ENCODE results near the gene ZNF74. TPM values are rescaled to one million over a fixed set of nuclear protein-coding genes. Genes with fewer than 3 reads are reported as not detected.
"Not testable (repeated sequence)": the region's sequence is repeated elsewhere in the genome, so short reads cannot be mapped to it uniquely, and the experiment has no call there.

Gene ZNF74
- total RNA-seq, 4 donors from 2014 or later, result 8.2 to 32.0 (median 10.8) TPM

- no peak overlapping the region for H3K27ac ChIP-seq
- no peaks in the 10 kb centered on the region for H3K36me3 ChIP-seq
- no peaks in the 10 kb centered on the region for H3K9me3 ChIP-seq
- intact Hi-C loops (cut with DNase I; ENCODE audit: low total_unique reads), result no loop called here
- no peaks in the 10 kb centered on the region for H3K27me3 ChIP-seq
- no peak overlapping the region for H3K4me3 ChIP-seq
- TF ChIP-seq POLR2A (IDR thresholded peaks at IDR 0.05), result no peak
- no peak for TF ChIP-seq CTCF (IDR thresholded peaks at IDR 0.05)
- no peak for DNase-seq
- no peaks in the 10 kb centered on the region for H3K4me1 ChIP-seq
Measured at GRCh38 chr22:20405931-20406685, 12.2 kb downstream of the ZNF74 start.

GRCh38 chr22:20406686-20407408, 12.9 kb downstream of the ZNF74 start:
- no peaks in the 10 kb centered on the region for H3K27me3 ChIP-seq
- no peak for DNase-seq
- H3K36me3 ChIP-seq, result no peaks in the 10 kb centered on the region
- no peaks in the 10 kb centered on the region for H3K9me3 ChIP-seq
- no peak for TF ChIP-seq CTCF (IDR thresholded peaks at IDR 0.05)
- TF ChIP-seq POLR2A (IDR thresholded peaks at IDR 0.05), result no peak
- H3K4me3 ChIP-seq, result no peak overlapping the region
- H3K4me1 ChIP-seq, result no peaks in the 10 kb centered on the region
- intact Hi-C loops (cut with DNase I; ENCODE audit: low total_unique reads), result no loop called here
- no peak overlapping the region for H3K27ac ChIP-seq

- H3K36me3 ChIP-seq, result no peaks in the 10 kb centered on the region
- TF ChIP-seq CTCF (IDR thresholded peaks at IDR 0.05) (no peak), POLR2A (IDR thresholded peaks at IDR 0.05) (no peak)
- H3K27me3 ChIP-seq, result no peaks in the 10 kb centered on the region
- intact Hi-C loops (cut with DNase I; ENCODE audit: low total_unique reads), result no loop called here
- no peak overlapping the region for H3K4me3 ChIP-seq
- DNase-seq, result no peak
- no peak overlapping the region for H3K27ac ChIP-seq
- H3K9me3 ChIP-seq, result no peaks in the 10 kb centered on the region
- no peaks in the 10 kb centered on the region for H3K4me1 ChIP-seq
Measured at GRCh38 chr22:20407829-20408228, 13.9 kb downstream of the ZNF74 start.

GRCh38 chr22:20408891-20409290, 14.9 kb downstream of the ZNF74 start:
- TF ChIP-seq CTCF (IDR thresholded peaks at IDR 0.05), result no peak
- no peak for TF ChIP-seq POLR2A (IDR thresholded peaks at IDR 0.05)
- no peaks in the 10 kb centered on the region for H3K27me3 ChIP-seq
- intact Hi-C loops (cut with DNase I; ENCODE audit: low total_unique reads), result no loop called here
- no peaks in the 10 kb centered on the region for H3K4me1 ChIP-seq
- H3K27ac ChIP-seq, result no peak overlapping the region
- no peak overlapping the region for H3K4me3 ChIP-seq
- peak in 1 of 2 donors; percentile 9 for DNase-seq
- H3K36me3 ChIP-seq, result no peaks in the 10 kb centered on the region
- no peaks in the 10 kb centered on the region for H3K9me3 ChIP-seq

GRCh38 chr22:20409385-20409784, 15.4 kb downstream of the ZNF74 start:
- intact Hi-C loops (cut with DNase I; ENCODE audit: low total_unique reads); H3K4me3 ChIP-seq; DNase-seq; H3K9me3 ChIP-seq; H3K27me3 ChIP-seq; H3K27ac ChIP-seq; H3K4me1 ChIP-seq; H3K36me3 ChIP-seq: not testable (repeated sequence)
